ENCODE results near the gene KATNAL2.
"Not testable (repeated sequence)": the region's sequence is repeated elsewhere in the genome, so short reads cannot be mapped to it uniquely, and the experiment has no call there.

Gene KATNAL2

DNA sequence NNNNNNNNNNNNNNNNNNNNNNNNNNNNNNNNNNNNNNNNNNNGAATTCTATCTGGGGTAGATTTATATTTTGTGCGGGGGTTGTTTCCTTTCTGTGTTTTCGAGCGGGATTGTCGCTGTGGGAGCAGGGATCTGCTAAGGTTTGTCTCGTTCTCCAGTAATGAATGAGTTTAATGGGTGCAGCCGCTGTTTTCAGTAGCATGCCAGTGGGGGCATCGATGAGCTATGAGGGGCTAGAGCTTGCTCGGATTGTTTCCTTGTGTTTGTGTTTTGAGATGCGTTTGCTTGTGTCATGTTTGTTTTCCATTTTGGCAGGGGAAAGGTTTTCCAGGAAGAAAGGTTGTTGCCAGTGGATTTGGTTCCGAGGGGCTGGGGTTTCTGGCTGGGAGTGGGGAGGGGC lies 102.5 kb downstream of the KATNAL2 start:
- H3K27me3 ChIP-seq (ENCODE audit: low read length); H3F3A ChIP-seq (ENCODE audit: insufficient read depth); H3K9me3 ChIP-seq (ENCODE audit: insufficient read depth, low read length); H3K9me2 ChIP-seq (replicated peaks; ENCODE audit: insufficient read depth, low read length); H3K36me3 ChIP-seq (ENCODE audit: low read length); H4K20me1 ChIP-seq (ENCODE audit: low read depth, low read length); H3K79me2 ChIP-seq (ENCODE audit: insufficient read depth, low read length); H3K27ac ChIP-seq (ENCODE audit: low read depth, low read length); H2AFZ ChIP-seq (ENCODE audit: low read depth, low read length, severe bottlenecking); H3K9ac ChIP-seq (ENCODE audit: low read length); H3K4me3 ChIP-seq (ENCODE audit: insufficient read depth, low read length, poor library complexity, severe bottlenecking); H3K4me2 ChIP-seq (ENCODE audit: low read depth, low read length, poor library complexity, severe bottlenecking): not testable (repeated sequence)

DNA sequence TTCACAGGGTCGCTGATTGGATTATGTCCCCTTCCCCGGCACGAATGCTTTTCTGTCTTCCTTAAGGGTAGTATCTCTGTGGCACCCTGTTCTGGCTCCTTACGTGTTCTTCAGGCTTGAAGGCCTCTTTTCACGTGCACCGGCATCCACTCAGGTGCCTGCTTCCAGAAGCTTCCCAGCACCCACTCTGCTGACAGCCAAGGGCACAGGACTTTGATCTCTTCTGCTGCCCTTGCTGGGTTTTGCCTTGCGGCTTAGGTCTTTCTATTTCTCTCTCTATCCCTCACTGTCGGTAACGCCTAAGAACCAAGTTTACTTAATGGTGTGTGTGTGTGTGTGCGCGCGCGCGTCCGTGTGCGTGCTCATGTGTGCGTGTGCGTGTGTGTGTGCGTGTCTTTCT lies 103.4 kb downstream of the KATNAL2 start:
- H3K9me2 ChIP-seq (replicated peaks; ENCODE audit: insufficient read depth, low read length); H3K79me2 ChIP-seq (ENCODE audit: insufficient read depth, low read length); H3K27ac ChIP-seq (ENCODE audit: low read depth, low read length); H3F3A ChIP-seq (ENCODE audit: insufficient read depth); H3K4me2 ChIP-seq (ENCODE audit: low read depth, low read length, poor library complexity, severe bottlenecking); H2AFZ ChIP-seq (ENCODE audit: low read depth, low read length, severe bottlenecking); H3K9ac ChIP-seq (ENCODE audit: low read length); H3K9me3 ChIP-seq (ENCODE audit: insufficient read depth, low read length); H3K4me3 ChIP-seq (ENCODE audit: insufficient read depth, low read length, poor library complexity, severe bottlenecking); H3K36me3 ChIP-seq (ENCODE audit: low read length); H3K27me3 ChIP-seq (ENCODE audit: low read length); H4K20me1 ChIP-seq (ENCODE audit: low read depth, low read length): not testable (repeated sequence)

DNA sequence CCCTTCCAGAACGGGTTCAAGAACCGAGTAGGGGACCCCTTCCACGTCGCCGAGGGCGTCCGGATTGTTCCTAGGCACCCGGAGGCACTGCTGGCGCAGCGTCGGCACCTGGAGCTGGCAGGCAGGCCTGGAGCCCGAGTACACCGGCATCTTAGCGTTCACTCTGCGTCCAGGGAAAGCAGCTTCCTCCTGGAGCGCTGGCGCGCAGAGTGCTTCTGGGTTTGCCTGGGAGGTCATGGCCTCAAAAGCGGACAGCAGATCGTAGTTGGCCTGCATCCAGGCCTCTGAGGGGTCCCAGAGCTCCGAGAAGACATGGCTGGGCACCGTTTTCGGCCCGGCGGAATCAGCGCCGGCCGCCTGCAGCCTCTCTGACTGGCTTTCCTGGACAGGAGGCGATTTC lies 105.4 kb downstream of the KATNAL2 start:
- not testable (repeated sequence) for H3K27me3 ChIP-seq (ENCODE audit: low read length); H4K20me1 ChIP-seq (ENCODE audit: low read depth, low read length); H2AFZ ChIP-seq (ENCODE audit: low read depth, low read length, severe bottlenecking); H3K36me3 ChIP-seq (ENCODE audit: low read length); H3K9ac ChIP-seq (ENCODE audit: low read length); H3K9me3 ChIP-seq (ENCODE audit: insufficient read depth, low read length); H3K9me2 ChIP-seq (replicated peaks; ENCODE audit: insufficient read depth, low read length); H3K79me2 ChIP-seq (ENCODE audit: insufficient read depth, low read length); H3F3A ChIP-seq (ENCODE audit: insufficient read depth); H3K4me2 ChIP-seq (ENCODE audit: low read depth, low read length, poor library complexity, severe bottlenecking); H3K27ac ChIP-seq (ENCODE audit: low read depth, low read length); H3K4me3 ChIP-seq (ENCODE audit: insufficient read depth, low read length, poor library complexity, severe bottlenecking)

DNA sequence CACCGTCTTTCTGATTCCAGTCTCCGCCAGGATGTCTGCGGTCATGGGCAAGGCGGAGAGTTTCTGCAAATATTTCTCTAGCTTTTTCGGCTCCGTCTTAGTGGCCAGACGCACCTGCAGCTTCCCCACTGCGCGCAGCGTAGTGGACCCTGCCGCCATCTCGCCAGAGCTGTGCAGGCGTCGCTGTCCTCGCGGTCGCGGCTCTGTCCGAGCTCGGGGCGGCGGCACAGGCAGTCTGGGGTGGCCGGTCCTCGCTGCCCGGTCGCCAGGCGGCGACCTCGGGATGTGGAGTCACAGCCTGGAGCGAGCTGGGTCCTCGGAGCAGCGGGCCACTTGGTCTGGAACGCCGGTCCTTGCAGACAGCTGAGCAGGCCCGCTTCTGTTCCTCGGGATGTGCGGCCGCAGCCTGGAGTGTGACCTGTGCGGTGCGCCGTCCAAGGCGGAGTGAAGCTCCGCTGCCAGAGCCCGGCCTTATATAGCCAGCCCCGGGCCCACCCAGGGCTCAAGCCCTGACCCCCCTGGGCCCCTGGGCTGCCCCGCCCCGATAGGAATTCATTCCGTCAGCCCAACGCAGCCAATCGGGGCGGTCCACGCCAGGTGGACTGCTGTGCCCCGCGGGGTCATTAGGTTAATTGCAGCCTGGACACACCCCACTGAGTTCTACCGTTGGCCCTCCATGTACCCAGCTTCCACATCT lies 106.5 kb downstream of the KATNAL2 start:
- H3K4me2 ChIP-seq (ENCODE audit: low read depth, low read length, poor library complexity, severe bottlenecking); H3K4me3 ChIP-seq (ENCODE audit: insufficient read depth, low read length, poor library complexity, severe bottlenecking); H3K9me3 ChIP-seq (ENCODE audit: insufficient read depth, low read length); H3F3A ChIP-seq (ENCODE audit: insufficient read depth); H3K27me3 ChIP-seq (ENCODE audit: low read length); H2AFZ ChIP-seq (ENCODE audit: low read depth, low read length, severe bottlenecking); H3K9ac ChIP-seq (ENCODE audit: low read length); H3K9me2 ChIP-seq (replicated peaks; ENCODE audit: insufficient read depth, low read length); H3K36me3 ChIP-seq (ENCODE audit: low read length); H4K20me1 ChIP-seq (ENCODE audit: low read depth, low read length); H3K79me2 ChIP-seq (ENCODE audit: insufficient read depth, low read length); H3K27ac ChIP-seq (ENCODE audit: low read depth, low read length): not testable (repeated sequence)

DNA sequence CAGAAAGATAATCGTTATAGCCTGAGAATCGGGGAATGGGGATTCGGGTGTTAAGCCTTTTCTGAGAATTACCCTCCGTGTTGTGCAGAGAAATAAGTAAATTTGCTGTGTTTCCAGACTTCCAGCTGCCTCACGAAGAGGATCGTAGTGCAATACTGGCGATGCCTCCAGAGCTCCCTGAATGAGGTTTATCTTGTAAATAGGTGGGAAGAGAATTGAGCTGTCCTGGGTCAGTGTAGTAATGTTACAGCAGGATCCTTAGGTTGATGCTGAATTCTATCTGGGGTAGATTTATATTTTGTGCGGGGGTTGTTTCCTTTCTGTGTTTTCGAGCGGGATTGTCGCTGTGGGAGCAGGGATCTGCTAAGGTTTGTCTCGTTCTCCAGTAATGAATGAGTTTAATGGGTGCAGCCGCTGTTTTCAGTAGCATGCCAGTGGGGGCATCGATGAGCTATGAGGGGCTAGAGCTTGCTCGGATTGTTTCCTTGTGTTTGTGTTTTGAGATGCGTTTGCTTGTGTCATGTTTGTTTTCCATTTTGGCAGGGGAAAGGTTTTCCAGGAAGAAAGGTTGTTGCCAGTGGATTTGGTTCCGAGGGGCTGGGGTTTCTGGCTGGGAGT lies 108.3 kb downstream of the KATNAL2 start:
- H3K27me3 ChIP-seq (ENCODE audit: low read length); H3K36me3 ChIP-seq (ENCODE audit: low read length); H3K79me2 ChIP-seq (ENCODE audit: insufficient read depth, low read length); H3K4me2 ChIP-seq (ENCODE audit: low read depth, low read length, poor library complexity, severe bottlenecking); H3K9ac ChIP-seq (ENCODE audit: low read length); H3K27ac ChIP-seq (ENCODE audit: low read depth, low read length); H3K9me3 ChIP-seq (ENCODE audit: insufficient read depth, low read length); H2AFZ ChIP-seq (ENCODE audit: low read depth, low read length, severe bottlenecking); H4K20me1 ChIP-seq (ENCODE audit: low read depth, low read length); H3F3A ChIP-seq (ENCODE audit: insufficient read depth); H3K9me2 ChIP-seq (replicated peaks; ENCODE audit: insufficient read depth, low read length); H3K4me3 ChIP-seq (ENCODE audit: insufficient read depth, low read length, poor library complexity, severe bottlenecking): not testable (repeated sequence)

DNA sequence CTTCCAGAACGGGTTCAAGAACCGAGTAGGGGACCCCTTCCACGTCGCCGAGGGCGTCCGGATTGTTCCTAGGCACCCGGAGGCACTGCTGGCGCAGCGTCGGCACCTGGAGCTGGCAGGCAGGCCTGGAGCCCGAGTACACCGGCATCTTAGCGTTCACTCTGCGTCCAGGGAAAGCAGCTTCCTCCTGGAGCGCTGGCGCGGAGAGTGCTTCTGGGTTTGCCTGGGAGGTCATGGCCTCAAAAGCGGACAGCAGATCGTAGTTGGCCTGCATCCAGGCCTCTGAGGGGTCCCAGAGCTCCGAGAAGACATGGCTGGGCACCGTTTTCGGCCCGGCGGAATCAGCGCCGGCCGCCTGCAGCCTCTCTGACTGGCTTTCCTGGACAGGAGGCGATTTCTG lies 111.3 kb downstream of the KATNAL2 start:
- not testable (repeated sequence) for H3K36me3 ChIP-seq (ENCODE audit: low read length); H3K9ac ChIP-seq (ENCODE audit: low read length); H3K4me2 ChIP-seq (ENCODE audit: low read depth, low read length, poor library complexity, severe bottlenecking); H3K27me3 ChIP-seq (ENCODE audit: low read length); H3K9me3 ChIP-seq (ENCODE audit: insufficient read depth, low read length); H3K79me2 ChIP-seq (ENCODE audit: insufficient read depth, low read length); H3K27ac ChIP-seq (ENCODE audit: low read depth, low read length); H3K4me3 ChIP-seq (ENCODE audit: insufficient read depth, low read length, poor library complexity, severe bottlenecking); H4K20me1 ChIP-seq (ENCODE audit: low read depth, low read length); H3F3A ChIP-seq (ENCODE audit: insufficient read depth); H2AFZ ChIP-seq (ENCODE audit: low read depth, low read length, severe bottlenecking); H3K9me2 ChIP-seq (replicated peaks; ENCODE audit: insufficient read depth, low read length)

DNA sequence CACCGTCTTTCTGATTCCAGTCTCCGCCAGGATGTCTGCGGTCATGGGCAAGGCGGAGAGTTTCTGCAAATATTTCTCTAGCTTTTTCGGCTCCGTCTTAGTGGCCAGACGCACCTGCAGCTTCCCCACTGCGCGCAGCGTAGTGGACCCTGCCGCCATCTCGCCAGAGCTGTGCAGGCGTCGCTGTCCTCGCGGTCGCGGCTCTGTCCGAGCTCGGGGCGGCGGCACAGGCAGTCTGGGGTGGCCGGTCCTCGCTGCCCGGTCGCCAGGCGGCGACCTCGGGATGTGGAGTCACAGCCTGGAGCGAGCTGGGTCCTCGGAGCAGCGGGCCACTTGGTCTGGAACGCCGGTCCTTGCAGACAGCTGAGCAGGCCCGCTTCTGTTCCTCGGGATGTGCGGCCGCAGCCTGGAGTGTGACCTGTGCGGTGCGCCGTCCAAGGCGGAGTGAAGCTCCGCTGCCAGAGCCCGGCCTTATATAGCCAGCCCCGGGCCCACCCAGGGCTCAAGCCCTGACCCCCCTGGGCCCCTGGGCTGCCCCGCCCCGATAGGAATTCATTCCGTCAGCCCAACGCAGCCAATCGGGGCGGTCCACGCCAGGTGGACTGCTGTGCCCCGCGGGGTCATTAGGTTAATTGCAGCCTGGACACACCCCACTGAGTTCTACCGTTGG lies 112.4 kb downstream of the KATNAL2 start:
- not testable (repeated sequence) for H3K27me3 ChIP-seq (ENCODE audit: low read length); H3K27ac ChIP-seq (ENCODE audit: low read depth, low read length); H3K9ac ChIP-seq (ENCODE audit: low read length); H3K4me3 ChIP-seq (ENCODE audit: insufficient read depth, low read length, poor library complexity, severe bottlenecking); H3K9me2 ChIP-seq (replicated peaks; ENCODE audit: insufficient read depth, low read length); H3F3A ChIP-seq (ENCODE audit: insufficient read depth); H4K20me1 ChIP-seq (ENCODE audit: low read depth, low read length); H3K36me3 ChIP-seq (ENCODE audit: low read length); H3K79me2 ChIP-seq (ENCODE audit: insufficient read depth, low read length); H3K9me3 ChIP-seq (ENCODE audit: insufficient read depth, low read length); H3K4me2 ChIP-seq (ENCODE audit: low read depth, low read length, poor library complexity, severe bottlenecking); H2AFZ ChIP-seq (ENCODE audit: low read depth, low read length, severe bottlenecking)

DNA sequence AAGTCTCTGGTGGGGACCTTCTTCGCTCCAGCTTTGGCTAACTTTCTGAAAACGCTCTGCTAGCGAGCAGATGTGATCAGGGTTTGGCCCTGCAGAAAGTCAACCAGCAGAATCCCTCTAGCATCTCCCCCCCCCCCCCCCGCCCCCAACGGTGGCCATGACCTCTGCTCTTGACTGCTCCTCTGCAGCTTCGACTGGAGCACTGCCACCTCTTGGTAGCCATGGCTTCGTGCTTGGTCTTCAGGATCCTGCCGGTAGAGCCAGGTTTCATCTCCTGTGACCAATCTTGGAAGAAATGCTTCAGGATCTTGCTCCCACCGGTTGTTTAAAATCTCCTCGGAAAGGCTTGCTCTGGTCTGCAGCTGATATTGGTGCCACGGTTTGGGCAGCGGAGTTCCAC lies 113.5 kb downstream of the KATNAL2 start:
- H3K36me3 ChIP-seq (ENCODE audit: low read length); H2AFZ ChIP-seq (ENCODE audit: low read depth, low read length, severe bottlenecking); H3K4me3 ChIP-seq (ENCODE audit: insufficient read depth, low read length, poor library complexity, severe bottlenecking); H3K4me2 ChIP-seq (ENCODE audit: low read depth, low read length, poor library complexity, severe bottlenecking); H3K9me3 ChIP-seq (ENCODE audit: insufficient read depth, low read length); H3K9ac ChIP-seq (ENCODE audit: low read length); H4K20me1 ChIP-seq (ENCODE audit: low read depth, low read length); H3K9me2 ChIP-seq (replicated peaks; ENCODE audit: insufficient read depth, low read length); H3K79me2 ChIP-seq (ENCODE audit: insufficient read depth, low read length); H3K27me3 ChIP-seq (ENCODE audit: low read length); H3F3A ChIP-seq (ENCODE audit: insufficient read depth); H3K27ac ChIP-seq (ENCODE audit: low read depth, low read length): not testable (repeated sequence)

Measured in SU-DHL-6 (cell line).